Esophagus muscularis mucosa (tissue), 3 donors: Measurements from ENCODE around the gene ODF2.

Experiments
- POLR2A ChIP-seq: fragments of 450-650 bp; IDR thresholded peaks from one replicate; pipeline ENCODE4 v1.6.1; 2017; ENCODE audit warnings: antibody characterized with exemption, moderate library complexity, mild to moderate bottlenecking, low read depth
- TF ChIP-seq, protein P1 (sequence below), 3 experiments: fragments of 200-600 bp in 2 of 3; fragments of 450-650 bp in 1 of 3; sonication (generic) in 2 of 3; IDR thresholded peaks; one replicate each; pipeline ENCODE4 v1.5.1; 2017 to 2019; ENCODE audit warnings: antibody characterized with exemption in 3 of 3, mild to moderate bottlenecking in 2 of 3, moderate library complexity in 1 of 3

GRCh38 chr9:128548876-128549275 lies 93.1 kb downstream of the ODF2 start:
- TF ChIP-seq, protein P1, sequence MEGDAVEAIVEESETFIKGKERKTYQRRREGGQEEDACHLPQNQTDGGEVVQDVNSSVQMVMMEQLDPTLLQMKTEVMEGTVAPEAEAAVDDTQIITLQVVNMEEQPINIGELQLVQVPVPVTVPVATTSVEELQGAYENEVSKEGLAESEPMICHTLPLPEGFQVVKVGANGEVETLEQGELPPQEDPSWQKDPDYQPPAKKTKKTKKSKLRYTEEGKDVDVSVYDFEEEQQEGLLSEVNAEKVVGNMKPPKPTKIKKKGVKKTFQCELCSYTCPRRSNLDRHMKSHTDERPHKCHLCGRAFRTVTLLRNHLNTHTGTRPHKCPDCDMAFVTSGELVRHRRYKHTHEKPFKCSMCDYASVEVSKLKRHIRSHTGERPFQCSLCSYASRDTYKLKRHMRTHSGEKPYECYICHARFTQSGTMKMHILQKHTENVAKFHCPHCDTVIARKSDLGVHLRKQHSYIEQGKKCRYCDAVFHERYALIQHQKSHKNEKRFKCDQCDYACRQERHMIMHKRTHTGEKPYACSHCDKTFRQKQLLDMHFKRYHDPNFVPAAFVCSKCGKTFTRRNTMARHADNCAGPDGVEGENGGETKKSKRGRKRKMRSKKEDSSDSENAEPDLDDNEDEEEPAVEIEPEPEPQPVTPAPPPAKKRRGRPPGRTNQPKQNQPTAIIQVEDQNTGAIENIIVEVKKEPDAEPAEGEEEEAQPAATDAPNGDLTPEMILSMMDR (IDR thresholded peaks at IDR 0.05): no peak
- no peak for TF ChIP-seq POLR2A
